ENCODE results near the gene SERINC1.
"Not testable (repeated sequence)": the region's sequence is repeated elsewhere in the genome, so short reads cannot be mapped to it uniquely, and the experiment has no call there.

Gene SERINC1

DNA sequence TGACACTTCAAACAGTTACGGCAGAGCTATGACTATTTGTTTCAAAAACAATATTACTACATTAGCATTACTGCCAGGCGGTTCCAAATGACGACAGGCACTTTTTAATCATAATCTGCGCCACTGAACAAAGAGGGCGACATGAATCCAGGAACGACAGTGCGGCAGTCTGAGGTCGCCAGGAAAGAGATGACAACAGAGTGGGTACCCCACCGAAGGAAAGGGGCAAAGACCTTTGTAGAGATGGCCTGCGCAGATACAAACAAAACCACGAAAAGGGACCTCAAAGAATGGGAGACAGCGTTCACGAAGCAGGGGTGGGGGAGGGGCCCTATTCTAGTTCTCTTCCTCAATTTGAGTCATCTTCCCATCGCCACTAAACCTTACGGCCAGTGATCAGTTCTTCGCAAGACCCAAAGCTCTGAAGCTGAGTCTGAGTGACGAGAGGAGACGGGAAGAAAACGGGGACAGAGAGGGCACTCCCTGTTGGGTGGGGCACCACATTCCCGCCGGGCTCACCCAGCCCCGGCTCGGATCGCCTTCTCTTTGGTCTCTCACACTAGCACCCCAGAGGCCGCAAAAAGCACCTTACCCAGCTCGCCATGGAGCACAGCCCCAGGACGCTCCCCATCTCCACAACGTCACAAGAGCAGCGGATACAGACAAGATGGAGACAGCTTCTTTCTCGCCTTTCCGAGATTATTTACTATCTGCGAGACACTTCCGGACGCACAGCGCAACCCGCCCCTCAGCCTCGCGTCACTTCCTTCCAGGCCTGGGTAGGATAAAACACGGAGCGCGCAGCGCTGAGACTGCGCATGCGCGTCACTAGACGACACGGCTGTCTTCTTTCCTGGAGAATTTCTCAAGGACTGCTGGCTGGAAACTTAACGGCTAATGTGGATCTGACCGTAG is at the start of gene SERINC1:
TSS of gene SERINC1 (minus strand) at position 701 of the 915 bp plus-strand sequence. CDS start at position 631, 70 bp downstream.
- DNase-seq (ENCODE audit: low spot score) = peak; percentile 94

- no peak for DNase-seq (ENCODE audit: low spot score)
Observed at GRCh38 chr6:122511193-122511924, 39.8 kb upstream of the SERINC1 start.

DNA sequence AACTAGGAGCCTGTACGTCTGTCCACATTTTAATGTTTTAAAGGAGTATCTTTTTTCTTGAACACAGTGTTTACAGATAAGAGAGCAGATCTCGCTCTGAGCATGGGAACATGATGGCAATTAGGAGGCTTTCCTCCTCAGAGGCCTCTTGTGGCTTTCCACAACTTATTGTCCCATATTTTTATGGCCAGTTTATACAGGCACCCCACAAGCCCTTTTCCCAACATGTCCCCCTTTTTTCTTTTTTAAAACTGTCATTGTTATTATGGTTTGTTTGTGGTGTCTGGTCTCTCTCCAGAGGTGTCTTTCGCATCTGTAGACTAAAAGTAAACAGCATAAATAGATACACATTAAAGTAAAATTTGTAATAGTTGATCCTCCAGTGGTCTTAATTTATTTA is 33.6 kb upstream of the SERINC1 start:
- DNase-seq (ENCODE audit: low spot score) = not testable (repeated sequence)

DNA sequence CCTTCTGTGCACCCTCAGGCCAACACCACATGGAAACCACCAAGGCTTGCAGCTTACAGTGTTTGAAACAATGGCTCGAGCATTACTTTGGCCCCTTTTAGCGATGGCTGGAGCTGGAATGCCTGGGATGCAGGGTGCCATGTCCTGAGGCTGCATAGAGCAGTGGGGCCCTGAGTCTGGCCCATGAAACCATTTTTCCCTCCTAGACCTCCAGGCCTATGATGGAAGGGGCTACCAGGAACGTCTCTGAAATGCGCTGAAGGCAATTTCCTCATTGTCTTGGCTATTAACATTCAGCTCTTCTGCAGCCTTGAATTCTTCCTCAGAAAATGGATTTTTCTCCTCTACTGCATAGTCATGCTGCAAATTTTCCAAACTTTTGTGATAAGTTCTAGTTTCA is 29.9 kb upstream of the SERINC1 start:
- no peak for DNase-seq (ENCODE audit: low spot score)

- DNase-seq (ENCODE audit: low spot score) = no peak
Observed at GRCh38 chr6:122495612-122496011, 24.0 kb upstream of the SERINC1 start.

- no peak for DNase-seq (ENCODE audit: low spot score)
Observed at GRCh38 chr6:122494665-122495272, 23.2 kb upstream of the SERINC1 start.

DNA sequence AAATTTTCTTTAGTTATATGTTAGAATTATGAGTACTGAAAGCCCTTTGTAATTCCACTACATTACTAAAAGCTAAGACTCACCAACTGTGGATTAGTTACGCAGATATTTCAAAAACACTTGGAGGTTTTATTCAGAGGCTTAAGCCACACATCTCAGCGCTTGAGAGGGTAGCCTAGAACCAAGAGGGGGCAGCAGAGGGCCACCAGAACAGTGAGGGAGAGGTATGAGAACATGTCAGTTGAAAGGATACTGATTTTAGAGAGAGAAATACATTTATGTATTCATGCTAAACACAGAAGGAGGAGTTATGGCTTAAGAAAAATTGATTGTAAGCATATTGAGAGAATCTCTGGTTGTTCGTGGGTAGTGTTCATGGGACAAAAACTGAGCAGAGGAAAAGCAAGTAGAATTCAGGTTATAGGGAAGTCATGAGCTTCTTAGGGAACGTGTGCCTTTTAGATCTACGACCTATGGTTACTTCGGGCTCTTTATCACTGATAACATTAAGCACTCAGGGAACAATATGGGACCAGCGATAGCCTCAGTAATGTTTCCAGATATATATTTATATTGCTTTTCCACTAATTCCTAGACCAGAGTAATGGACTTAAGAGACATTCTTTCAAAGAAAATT is 20.4 kb upstream of the SERINC1 start:
- peak; percentile 74 for DNase-seq (ENCODE audit: low spot score)

DNA sequence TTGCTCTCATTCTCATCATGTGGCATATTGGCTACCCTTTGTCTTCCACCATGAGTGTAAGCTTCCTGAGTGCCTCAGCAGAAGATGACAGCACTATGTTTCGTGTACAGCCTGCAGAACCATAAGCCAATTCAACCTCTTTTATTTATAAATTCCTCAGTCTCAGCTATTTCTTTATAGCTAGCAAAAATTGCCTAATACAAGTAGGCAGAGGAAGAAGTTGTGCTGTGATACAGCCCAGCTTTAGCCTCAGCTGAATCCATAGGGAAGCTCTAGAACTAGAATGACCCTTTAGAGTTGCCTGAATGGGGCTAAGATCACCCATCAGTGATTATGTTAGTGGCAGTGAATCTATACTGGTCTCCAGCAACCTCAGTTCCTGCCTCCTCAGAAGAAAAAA is 19.0 kb upstream of the SERINC1 start:
- DNase-seq (ENCODE audit: low spot score) = no peak

GRCh38 chr6:122484760-122485159 is 13.2 kb upstream of the SERINC1 start:
- no peak for DNase-seq (ENCODE audit: low spot score)

- DNase-seq (ENCODE audit: low spot score) = no peak
Observed at GRCh38 chr6:122482750-122483080, 11.1 kb upstream of the SERINC1 start.

GRCh38 chr6:122476131-122476530 is 4.5 kb upstream of the SERINC1 start:
- DNase-seq (ENCODE audit: low spot score) = peak; percentile 42

DNA sequence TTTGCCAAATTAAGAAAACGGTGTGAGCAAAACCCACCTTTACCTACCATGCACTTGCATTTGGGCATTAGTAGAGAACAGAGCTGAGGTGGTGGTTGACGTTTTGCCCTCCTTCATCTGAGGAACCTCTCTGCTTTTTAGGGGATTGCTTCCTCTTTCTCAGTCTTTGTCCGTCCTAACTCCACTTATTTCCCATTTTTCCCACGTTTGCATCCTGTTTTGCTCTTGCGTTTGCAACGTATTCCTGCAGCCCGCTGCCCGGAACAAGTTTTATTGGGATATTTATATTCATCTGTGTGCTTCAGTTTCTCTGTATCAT is 374 bp upstream of the SERINC1 start:
- DNase-seq (ENCODE audit: low spot score) = no peak

DNA sequence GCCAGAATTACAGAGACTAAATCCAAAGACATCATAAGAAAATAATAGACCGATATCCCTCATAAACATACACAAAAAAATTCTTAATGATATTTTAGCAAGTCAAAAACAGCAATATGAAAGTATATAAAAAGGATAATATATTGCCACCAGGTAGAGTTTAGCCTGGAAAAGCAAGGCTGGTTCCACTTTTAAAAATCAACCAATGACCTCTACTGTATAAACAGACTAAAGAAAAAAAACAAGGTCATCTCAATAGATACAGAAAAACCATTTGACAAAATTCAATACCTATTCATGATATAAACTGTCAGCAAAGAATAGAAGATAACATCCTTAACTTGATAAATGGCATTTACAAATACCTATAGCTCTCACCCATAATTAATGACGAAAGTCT is 9.7 kb downstream of the SERINC1 start:
- DNase-seq (ENCODE audit: low spot score) = no peak

DNA sequence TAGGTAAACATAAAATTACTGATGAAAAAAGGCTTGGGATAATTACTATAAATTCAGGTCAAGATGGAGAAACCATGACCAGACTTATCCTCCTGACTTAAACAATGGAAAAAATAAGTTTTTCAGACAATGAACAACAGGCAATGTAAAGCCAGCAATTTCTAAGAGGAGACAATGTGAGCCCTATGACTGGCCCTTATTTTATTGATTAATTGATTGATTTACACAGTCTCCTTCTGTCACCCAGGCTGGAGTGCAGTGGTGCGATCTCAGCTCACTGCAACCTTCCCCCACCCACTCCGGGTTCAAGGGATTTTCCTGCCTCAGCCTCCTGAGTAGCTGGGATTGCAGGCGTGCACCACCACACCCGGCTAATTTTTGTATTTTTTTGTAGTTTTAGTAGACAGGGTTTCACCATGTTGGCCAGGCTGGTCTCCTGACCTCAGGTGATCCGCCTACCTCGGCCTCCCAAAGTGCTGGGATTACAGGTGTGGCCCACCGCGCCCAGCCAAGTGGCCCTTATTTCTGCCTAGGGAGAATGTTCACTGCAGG is 11.7 kb downstream of the SERINC1 start:
- DNase-seq (ENCODE audit: low spot score) = not testable (repeated sequence)

GRCh38 chr6:122459240-122459639 is 12.4 kb downstream of the SERINC1 start:
- DNase-seq (ENCODE audit: low spot score) = no peak

DNA sequence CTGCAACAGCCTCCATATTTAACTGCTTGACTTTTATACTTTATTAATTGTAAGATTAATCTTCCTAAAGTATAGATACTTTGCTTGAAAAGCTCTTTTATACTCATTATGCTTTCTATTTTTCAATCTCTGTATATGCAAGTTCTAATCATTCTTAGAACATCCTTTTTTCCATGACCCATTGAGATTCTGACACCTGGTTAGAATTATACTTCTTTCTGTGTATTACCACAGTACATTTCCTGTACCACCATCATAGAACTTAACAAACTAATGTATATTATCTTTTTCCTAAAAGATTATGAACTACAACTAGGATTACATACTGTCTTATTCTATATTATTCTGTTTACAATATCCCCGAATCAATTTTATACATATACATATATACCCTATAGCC is 13.5 kb downstream of the SERINC1 start:
- DNase-seq (ENCODE audit: low spot score) = no peak

- not testable (repeated sequence) for DNase-seq (ENCODE audit: low spot score)
Observed at GRCh38 chr6:122455116-122455515, 16.5 kb downstream of the SERINC1 start.

DNA sequence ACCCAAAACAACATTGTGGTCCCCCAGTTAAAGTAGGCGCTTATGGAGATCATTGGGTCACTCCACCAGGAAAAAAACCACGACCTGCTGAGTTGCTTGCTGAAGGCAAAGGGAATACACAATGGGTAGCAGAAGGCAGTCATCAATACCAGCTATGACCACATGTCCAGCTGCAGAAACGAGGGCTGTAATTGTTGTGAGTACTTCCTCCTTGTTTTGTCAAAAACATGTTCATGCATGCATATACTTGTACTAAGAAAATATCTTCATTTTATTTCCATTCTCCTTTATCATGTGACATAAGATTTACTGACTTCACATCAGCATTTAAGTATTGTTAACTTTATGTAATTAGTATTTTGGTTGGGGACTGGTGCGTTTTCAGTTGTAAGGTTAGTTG is 16.9 kb downstream of the SERINC1 start:
- DNase-seq (ENCODE audit: low spot score) = no peak

DNA sequence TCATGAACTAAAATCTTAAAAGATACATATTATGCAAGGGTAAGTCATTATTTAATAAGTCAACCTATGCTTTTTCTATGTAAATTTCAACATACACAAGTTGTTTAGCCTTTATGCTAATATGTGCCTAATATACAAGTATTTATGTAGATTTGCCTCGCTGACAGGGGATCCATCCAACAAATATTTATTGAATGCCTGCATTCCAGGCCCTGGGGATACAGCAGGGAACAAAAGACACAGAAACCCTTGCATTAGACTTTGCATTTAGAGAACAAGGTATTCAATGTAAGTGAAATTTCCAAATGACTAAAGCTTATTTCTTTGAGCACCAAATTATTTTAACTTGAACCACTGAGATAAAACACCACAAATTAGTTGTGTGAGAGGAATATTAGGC is 19.1 kb downstream of the SERINC1 start:
- DNase-seq (ENCODE audit: low spot score) = no peak

- no peak for DNase-seq (ENCODE audit: low spot score)
Observed at GRCh38 chr6:122449069-122449468, 22.5 kb downstream of the SERINC1 start.

GRCh38 chr6:122445274-122445673 is 26.3 kb downstream of the SERINC1 start:
- DNase-seq (ENCODE audit: low spot score) = no peak

- DNase-seq (ENCODE audit: low spot score) = no peak
Observed at GRCh38 chr6:122438975-122439374, 32.6 kb downstream of the SERINC1 start.

All from CD4-positive, alpha-beta T cell treated with Interleukin-2 at 100 ng/mL for 4 hours (primary cell).